ACHN (cell line): Measurements from ENCODE around the gene DNAJC1.

Experiments
- DNase-seq: peaks from one replicate; pipeline ENCODE4 v3.0.0-alpha.2; 2015
- in situ Hi-C: cut with HindIII; loops from 2 replicates; pipeline ENCODE4 v1.10.0; 2017; ENCODE audit warnings: low sequenced_read_pairs, low pct_ligation_motif_present, low pct_unique_long_range_greater_than_20kb

DNAJC1 gene

DNA sequence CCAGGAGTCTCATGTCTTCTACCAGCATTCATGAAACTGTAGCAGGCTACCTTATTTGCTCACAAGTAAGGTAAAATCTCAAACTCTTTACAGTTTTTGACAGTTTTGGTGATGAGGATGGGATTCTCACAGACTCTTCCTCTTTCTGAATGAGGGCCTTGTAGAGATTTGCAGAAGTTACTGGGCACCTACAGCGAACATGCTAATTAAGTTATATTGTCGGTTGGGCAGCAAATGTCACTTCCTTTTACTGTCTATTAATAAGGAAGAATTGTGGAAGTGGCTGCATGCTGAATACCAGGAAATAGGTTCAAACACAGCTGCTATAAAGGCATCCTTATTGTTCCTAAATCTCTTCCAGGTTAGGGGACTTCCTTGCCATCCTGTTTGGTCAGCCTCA lies 189.6 kb downstream of the DNAJC1 start:
- in situ Hi-C loops: no loop called here
- DNase-seq: no peak

DNA sequence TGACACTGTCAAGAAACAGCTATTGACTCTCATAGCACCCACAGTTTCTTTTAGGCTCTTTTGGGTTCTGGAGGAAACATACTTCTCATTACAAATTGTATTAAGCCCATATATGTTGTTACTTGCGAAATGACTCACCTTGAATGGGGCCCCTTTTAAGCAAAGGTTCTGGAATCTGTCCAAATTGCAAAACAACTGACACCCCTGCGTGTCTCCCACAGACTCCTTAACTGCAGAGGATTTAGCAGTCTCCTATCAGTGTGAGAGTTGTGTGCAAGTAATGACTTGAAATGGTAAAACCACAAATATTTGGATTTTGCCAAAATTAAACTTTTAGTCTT lies 192.3 kb downstream of the DNAJC1 start:
- no peak for DNase-seq
- in situ Hi-C loops: no loop called here

DNA sequence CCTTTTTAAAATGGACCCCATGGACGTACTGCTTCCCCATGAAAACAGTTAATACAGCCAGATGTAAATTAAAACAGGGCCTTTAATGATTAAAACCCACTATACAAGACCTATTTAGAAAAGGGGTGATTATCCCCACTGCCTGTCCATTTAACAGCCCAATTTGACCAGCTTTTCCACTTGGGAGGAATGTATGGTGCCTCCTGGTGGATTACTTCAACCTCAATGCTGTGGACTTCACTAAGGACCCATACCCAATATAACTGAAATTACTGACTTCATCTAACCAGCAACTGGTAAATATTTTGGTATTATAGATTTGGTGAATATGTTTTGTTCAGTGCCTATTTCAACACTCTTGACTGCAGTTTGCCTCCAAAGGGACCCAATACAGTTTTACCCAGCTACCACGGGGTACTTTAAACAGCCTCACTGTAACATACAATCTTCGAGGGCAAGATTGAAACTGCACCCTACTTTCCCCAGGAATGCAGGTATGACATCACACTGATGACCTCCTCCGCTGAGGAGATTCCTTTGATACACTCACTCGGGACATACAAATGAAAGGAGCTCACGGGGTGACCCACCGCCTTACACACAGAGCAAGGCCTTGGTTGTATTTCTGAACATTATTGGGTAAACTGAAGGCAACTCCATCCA lies 192.8 kb downstream of the DNAJC1 start:
- DNase-seq: no peak
- in situ Hi-C loops: no loop called here

- DNase-seq: no peak
- in situ Hi-C loops: no loop called here
Measured at GRCh38 chr10:21808550-21808949, 195.0 kb downstream of the DNAJC1 start.

DNA sequence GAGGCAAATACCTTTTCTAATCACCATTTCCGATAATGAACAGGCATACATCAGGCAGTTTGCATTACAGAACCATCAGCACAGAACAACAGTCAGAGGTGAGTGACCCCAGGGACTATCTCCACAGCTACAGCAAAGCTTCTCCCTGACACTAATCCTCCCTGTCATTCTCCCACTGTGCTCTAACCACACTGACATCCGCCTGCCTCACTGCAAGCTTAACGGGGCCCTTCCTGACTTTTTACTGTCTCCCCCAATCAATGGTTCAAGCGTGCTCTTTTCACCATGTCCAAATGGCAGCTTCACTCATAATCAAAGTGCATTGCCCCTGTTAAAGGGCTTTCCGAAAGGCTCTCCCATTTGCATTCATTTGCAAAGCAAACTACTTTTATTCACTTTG lies 196.3 kb downstream of the DNAJC1 start:
- in situ Hi-C loops: no loop called here
- DNase-seq: no peak

DNA sequence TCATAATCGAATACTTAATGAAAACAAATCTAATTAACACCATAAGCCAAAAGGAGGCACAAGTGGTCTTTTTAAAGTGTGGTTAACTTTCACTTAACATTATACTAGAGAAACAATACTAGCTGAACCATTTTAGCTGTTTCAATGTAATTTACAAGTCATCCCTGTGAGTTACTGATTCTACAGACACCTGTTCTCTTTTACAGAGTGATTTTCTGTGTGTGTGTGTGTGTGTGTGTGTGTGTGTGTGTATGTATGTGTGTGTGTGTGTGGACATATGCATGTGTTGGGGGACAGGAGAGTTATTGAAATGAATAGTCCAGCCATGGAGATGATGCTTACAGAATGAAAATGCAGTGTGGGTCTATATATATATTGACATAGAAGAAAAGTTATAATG lies 200.2 kb downstream of the DNAJC1 start:
- in situ Hi-C loops: no loop called here

GRCh38 chr10:21801609-21802008 lies 201.9 kb downstream of the DNAJC1 start:
- in situ Hi-C loops: no loop called here
- no peak for DNase-seq

More for the DNA sequence above, 200.2 kb downstream of the DNAJC1 start:
- DNase-seq: no peak

GRCh38 chr10:21797984-21798765 lies 205.4 kb downstream of the DNAJC1 start:
- DNase-seq: no peak
- in situ Hi-C loops: no loop called here

DNA sequence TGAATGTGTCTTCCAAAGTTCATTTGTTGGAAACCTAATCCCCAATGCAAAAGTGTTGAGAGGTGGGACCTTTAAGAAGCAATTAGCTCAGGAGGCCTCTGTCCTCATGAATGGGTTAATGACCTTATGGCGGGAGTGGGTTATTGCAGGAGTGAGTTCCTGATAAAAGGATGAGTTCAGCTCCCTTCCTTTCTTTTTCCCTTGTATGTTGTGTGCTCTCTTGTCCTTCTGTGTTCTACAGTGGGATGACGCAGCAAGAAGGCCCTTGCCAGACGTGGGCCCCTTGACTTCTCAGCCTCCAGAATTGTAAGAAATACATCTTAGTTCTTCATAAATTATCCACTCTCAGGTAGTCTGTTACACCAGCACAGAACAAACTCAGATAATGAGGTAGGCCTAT lies 206.0 kb downstream of the DNAJC1 start:
- DNase-seq: no peak
- in situ Hi-C loops: no loop called here

GRCh38 chr10:21791276-21791675 lies 212.3 kb downstream of the DNAJC1 start:
- in situ Hi-C loops: no loop called here
- no peak for DNase-seq

- DNase-seq: no peak
Measured at GRCh38 chr10:21776883-21777282, 226.6 kb downstream of the DNAJC1 start.

GRCh38 chr10:21771219-21771618 lies 232.3 kb downstream of the DNAJC1 start:
- in situ Hi-C loops: no loop called here
- DNase-seq: no peak

More at GRCh38 chr10:21776883-21777282, 226.6 kb downstream of the DNAJC1 start:
- in situ Hi-C loops: no loop called here

DNA sequence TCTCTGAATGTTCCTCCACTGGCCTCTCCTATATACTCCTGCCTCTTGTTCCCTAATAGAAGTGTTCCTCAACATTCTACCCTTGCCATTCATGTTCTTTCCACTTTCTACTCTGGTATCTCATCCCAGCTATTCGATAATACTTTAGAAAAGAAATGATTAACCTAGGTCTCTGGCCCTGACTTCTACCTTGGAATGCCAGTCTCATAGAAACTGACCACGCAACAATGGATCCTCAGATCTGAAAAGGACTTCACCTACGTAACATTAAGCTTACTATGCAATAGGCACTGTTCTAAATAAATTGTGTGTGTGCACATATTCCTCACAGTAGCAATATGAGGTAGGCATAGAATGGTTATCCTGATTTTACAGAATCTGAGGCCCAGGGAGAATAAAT lies 234.5 kb downstream of the DNAJC1 start:
- no peak for DNase-seq
- in situ Hi-C loops: no loop called here

- in situ Hi-C loops: no loop called here
- no peak for DNase-seq
Measured at GRCh38 chr10:21764466-21765189, 238.9 kb downstream of the DNAJC1 start.

DNA sequence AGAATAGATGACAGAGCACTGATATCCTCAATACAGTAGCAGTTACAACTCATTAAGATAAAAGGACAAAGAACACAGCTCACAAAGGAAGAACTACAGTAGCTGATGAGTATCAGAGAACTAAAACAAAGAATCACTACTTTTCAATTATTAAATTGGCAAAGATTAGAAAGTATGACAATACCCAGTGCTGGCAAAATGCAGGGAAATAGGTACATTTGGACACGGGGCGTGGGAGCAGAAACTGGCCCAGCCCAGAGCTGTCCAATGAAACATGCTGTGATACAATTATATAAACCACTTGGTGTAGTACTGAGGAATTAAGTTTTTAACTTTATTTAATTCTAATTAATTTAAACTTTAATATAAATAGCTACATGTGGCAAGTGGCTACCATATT lies 243.2 kb downstream of the DNAJC1 start:
- in situ Hi-C loops: no loop called here
- no peak for DNase-seq

GRCh38 chr10:21759232-21759631 lies 244.3 kb downstream of the DNAJC1 start:
- in situ Hi-C loops: no loop called here
- DNase-seq: no peak

GRCh38 chr10:21758696-21759095 lies 244.8 kb downstream of the DNAJC1 start:
- DNase-seq: no peak
- in situ Hi-C loops: no loop called here

DNA sequence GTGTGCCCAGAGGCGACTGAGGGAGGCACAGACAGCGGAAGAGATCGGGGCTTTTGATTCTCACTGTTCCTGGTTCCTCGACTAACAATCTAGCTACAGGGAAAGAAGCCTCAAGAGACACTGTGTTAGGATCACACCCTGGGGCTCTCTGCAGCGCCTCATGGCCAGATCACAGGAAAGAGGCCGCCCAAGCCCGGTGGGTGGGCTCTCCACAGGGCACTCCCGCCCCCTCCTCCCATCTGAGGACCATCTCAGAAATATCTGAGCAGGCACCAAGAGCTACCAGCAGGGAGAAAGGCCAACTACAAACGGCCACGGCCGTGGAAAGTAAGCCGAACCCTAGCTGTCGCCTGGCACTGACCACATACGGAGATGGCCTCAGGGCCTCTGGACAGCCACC lies 245.3 kb downstream of the DNAJC1 start:
- in situ Hi-C loops: no loop called here

DNA sequence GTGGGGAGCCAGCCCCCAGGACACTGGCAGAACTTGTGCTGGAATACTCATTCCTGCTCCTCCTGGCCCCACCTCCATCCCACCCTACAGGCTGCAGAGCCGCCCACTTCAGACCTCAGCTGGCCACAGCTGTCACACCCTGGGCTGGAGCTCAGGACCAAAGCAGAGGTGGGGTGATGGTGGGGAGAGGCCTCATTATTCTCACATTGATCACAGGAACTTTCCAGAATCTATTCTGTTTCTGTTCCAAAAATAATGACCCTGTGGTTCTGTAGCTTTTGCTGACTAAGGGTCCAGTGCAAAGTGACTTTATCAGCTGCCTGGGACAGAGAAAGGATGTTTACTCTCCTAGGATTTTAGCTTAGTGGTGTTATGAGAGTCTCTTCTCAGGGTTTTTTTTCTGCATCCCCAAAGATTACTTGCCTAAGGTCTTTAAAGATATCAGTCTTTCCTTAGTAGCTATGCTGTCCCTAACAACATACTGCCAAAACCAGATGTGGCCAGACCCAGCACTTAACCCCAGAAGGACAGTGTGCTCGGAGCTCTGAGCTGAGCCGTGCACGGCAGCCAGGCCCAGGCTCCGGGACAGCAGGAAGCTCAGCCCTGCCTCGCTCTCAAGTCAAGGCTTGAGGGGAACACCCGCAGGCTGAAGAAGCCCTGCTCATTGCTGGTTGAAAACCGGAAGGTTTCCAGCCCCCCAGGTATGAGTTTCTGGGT lies 246.2 kb downstream of the DNAJC1 start:
- in situ Hi-C loops: no loop called here
- DNase-seq: no peak

More for the DNA sequence above, 245.3 kb downstream of the DNAJC1 start:
- no peak for DNase-seq
